HepG2 (cell line): ENCODE results near the gene CLASP1. TPM values are rescaled to one million over a fixed set of nuclear protein-coding genes. Genes with fewer than 3 reads are reported as not detected.

Source experiments
- CREB1 ChIP-seq, 2 experiments: fragments of 450-650 bp in 1 of 2; IDR thresholded peaks; 2 replicates each; pipeline ENCODE4 v1.6.1; 2016 to 2017; ENCODE audit warnings: control low read depth in 1 of 2, mild to moderate bottlenecking in 1 of 2, missing compliant biosample characterization in 1 of 2, missing genetic modification characterization in 1 of 2
- FOXK1 ChIP-seq: sonication (generic); formaldehyde crosslinking; IDR thresholded peaks from 2 replicates; pipeline ENCODE4 v1.4.0; 2020; ENCODE audit warnings: low read depth, missing genetic modification reagents, borderline replicate concordance
- FOXM1 ChIP-seq: sonication (generic); formaldehyde crosslinking; IDR thresholded peaks from 2 replicates; pipeline ENCODE4 v1.5.0; 2020; ENCODE audit warnings: missing genetic modification reagents
- HHEX ChIP-seq: IDR thresholded peaks from 2 replicates; pipeline ENCODE4 v1.6.1; 2016; ENCODE audit warnings: control low read depth
- HOXA3 ChIP-seq: sonication (generic); formaldehyde crosslinking; IDR thresholded peaks from 2 replicates; pipeline ENCODE4 v1.5.0; 2020; ENCODE audit warnings: missing genetic modification reagents
- IKZF4 ChIP-seq: sonication (generic); formaldehyde crosslinking; IDR thresholded peaks from 2 replicates; pipeline ENCODE4 v1.5.1; 2020; ENCODE audit warnings: borderline replicate concordance, mild to moderate bottlenecking, low read depth, missing genetic modification reagents; ENCODE audit errors: not compliant biosample characterization
- KAT7 ChIP-seq: IDR thresholded peaks from 2 replicates; pipeline ENCODE4 v1.6.1; 2018; ENCODE audit warnings: borderline replicate concordance, missing compliant biosample characterization
- MAFF ChIP-seq: IDR thresholded peaks from 2 replicates; pipeline ENCODE4 v1.6.1; 2011; ENCODE audit warnings: low read depth, low read length, improper control_type of control experiment
- MAFG ChIP-seq: sonication (generic); formaldehyde crosslinking; IDR thresholded peaks from 2 replicates; pipeline ENCODE4 v1.5.1; 2020; ENCODE audit warnings: mild to moderate bottlenecking, missing genetic modification reagents
- MIER3 ChIP-seq: IDR thresholded peaks from 2 replicates; pipeline ENCODE4 v1.6.1; 2016; ENCODE audit warnings: missing compliant biosample characterization, borderline replicate concordance
- NFKB2 ChIP-seq: sonication (generic); formaldehyde crosslinking; IDR thresholded peaks from 2 replicates; pipeline ENCODE4 v1.4.0; 2020; ENCODE audit warnings: missing genetic modification reagents, borderline replicate concordance
- PRPF4 ChIP-seq: fragments of 200-400 bp; formaldehyde crosslinking; IDR thresholded peaks from 2 replicates; pipeline ENCODE4 v1.6.1; 2016; ENCODE audit warnings: low read length, low read depth; ENCODE audit not compliant: poor library complexity, severe bottlenecking
- RFX5 ChIP-seq: IDR thresholded peaks from 2 replicates; pipeline ENCODE4 v1.6.1; 2011; ENCODE audit warnings: low read depth, low read length, improper control_type of control experiment
- SP2 ChIP-seq: sonication (generic); formaldehyde crosslinking; IDR thresholded peaks from 2 replicates; pipeline ENCODE4 v1.5.1; 2020; ENCODE audit warnings: mild to moderate bottlenecking, missing genetic modification reagents
- ZBTB8A ChIP-seq: sonication (generic); formaldehyde crosslinking; IDR thresholded peaks from 2 replicates; pipeline ENCODE4 v1.4.0; 2020; ENCODE audit warnings: mild to moderate bottlenecking, low read depth, missing genetic modification reagents, borderline replicate concordance
- ZFP62 ChIP-seq: sonication (generic); formaldehyde crosslinking; IDR thresholded peaks from 2 replicates; pipeline ENCODE4 v1.4.0; 2020; ENCODE audit warnings: missing genetic modification reagents
- ZFY ChIP-seq: sonication (generic); formaldehyde crosslinking; IDR thresholded peaks from 2 replicates; pipeline ENCODE4 v1.4.0; 2020; ENCODE audit warnings: missing genetic modification reagents
- ZNF101 ChIP-seq: sonication (generic); formaldehyde crosslinking; IDR thresholded peaks from 2 replicates; pipeline ENCODE4 v1.4.0; 2020; ENCODE audit warnings: mild to moderate bottlenecking, low read depth, missing genetic modification reagents, borderline replicate concordance
- ZNF225 ChIP-seq: sonication (generic); formaldehyde crosslinking; IDR thresholded peaks from 2 replicates; pipeline ENCODE4 v1.4.0; 2020; ENCODE audit warnings: mild to moderate bottlenecking, missing genetic modification reagents
- ZNF274 ChIP-seq: sonication (generic); formaldehyde crosslinking; IDR thresholded peaks from 2 replicates; pipeline ENCODE4 v1.5.1; 2020; ENCODE audit warnings: mild to moderate bottlenecking, missing genetic modification reagents
- ZNF282 ChIP-seq: fragments of 450-650 bp; IDR thresholded peaks from 2 replicates; pipeline ENCODE4 v1.6.1; 2018; ENCODE audit not compliant: partially characterized antibody
- ZNF468 ChIP-seq: sonication (generic); formaldehyde crosslinking; IDR thresholded peaks from 2 replicates; pipeline ENCODE4 v1.8.0; 2022; ENCODE audit warnings: mild to moderate bottlenecking, moderate library complexity, missing genetic modification reagents
- ZNF557 ChIP-seq: sonication (generic); formaldehyde crosslinking; IDR thresholded peaks from 2 replicates; pipeline ENCODE4 v1.4.0; 2020; ENCODE audit warnings: missing genetic modification reagents
- ZNF777 ChIP-seq: sonication (generic); formaldehyde crosslinking; IDR thresholded peaks from 2 replicates; pipeline ENCODE4 v1.4.0; 2020; ENCODE audit warnings: missing genetic modification reagents
- ZNF83 ChIP-seq: sonication (generic); formaldehyde crosslinking; IDR thresholded peaks from 2 replicates; pipeline ENCODE4 v1.4.0; 2020; ENCODE audit warnings: missing genetic modification reagents, mild to moderate bottlenecking, borderline replicate concordance
- polyA plus RNA-seq, 8 experiments: library from polyadenylated mRNA; depleted of rRNA in 3 of 8; stranded (reverse) in 7 of 8; unstranded in 1 of 8; fragments of >200 nt; fragmentation: Illumina TruSeq in 4 of 8; extraction: Trizol in 4 of 8; gene quantifications; 2 replicates each; pipeline versions ENCODE4 v1.2.1 to v1.2.3, GENCODE V29; 2011 to 2016; ENCODE audit warnings: low read depth in 4 of 8, missing spikeins in 1 of 8, mixed read lengths in 1 of 8; ENCODE audit not compliant: insufficient read depth in 1 of 8
- total RNA-seq, 5 experiments: library from RNA; depleted of rRNA; stranded (reverse); fragments of >200 nt; fragmentation: Illumina TruSeq; extraction: Trizol; gene quantifications; 2 replicates each; pipeline ENCODE4 v1.2.3, GENCODE V29; 2016; ENCODE audit warnings: low read depth in 1 of 5
- TF ChIP-seq, protein P1 (sequence below): sonication (generic); formaldehyde crosslinking; IDR thresholded peaks from 2 replicates; pipeline ENCODE4 v1.4.0; 2020; ENCODE audit warnings: missing genetic modification reagents
- TF ChIP-seq, protein P2 (sequence below): sonication (generic); formaldehyde crosslinking; IDR thresholded peaks from 2 replicates; pipeline ENCODE4 v1.4.0; 2020; ENCODE audit warnings: mild to moderate bottlenecking, missing genetic modification reagents
- TF ChIP-seq, protein P3 (sequence below): IDR thresholded peaks from 2 replicates; pipeline ENCODE4 v1.4.0; 2020; ENCODE audit warnings: mild to moderate bottlenecking, missing genetic modification reagents

The CLASP1 gene
- total and polyA plus RNA-seq, 2 of the 13 experiments (the other 11 are each of a cell fraction or from before 2014, with no cell fraction given): 11.7 to 47.9 TPM

DNA sequence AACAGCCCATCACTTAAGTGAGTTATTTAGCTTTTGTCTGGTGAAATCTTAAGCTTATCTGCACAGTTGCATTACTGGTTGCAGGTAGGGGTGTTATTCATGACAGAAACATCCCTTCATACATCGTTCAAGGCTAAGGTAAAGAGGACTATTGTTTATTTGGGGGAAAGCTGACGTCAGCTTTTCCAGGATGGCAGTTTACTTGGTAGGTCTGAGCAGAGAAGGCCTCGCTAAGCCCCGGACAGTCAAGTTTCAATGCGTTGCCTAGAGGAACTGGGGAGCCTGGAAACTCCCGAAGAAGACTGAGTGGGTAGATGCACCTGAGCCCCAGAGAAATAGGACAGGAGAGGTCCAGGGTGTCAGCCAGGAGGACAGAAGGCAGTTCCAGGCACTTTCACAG is 116.4 kb downstream of the CLASP1 start (continued):
- TF ChIP-seq ZNF274 (CRISPR knock-in tag) (no peak), KAT7 (CRISPR knock-in tag) (no peak), MAFF (peak; percentile 99), ZBTB8A (no peak), ZNF101 (CRISPR knock-in tag) (no peak), MAFG (CRISPR knock-in tag) (0 out of 2 replicates have a peak, but pooled peaks have one; percentile 32), ZFY (CRISPR knock-in tag) (no peak), HOXA3 (CRISPR knock-in tag) (no peak), ZNF282 (no peak), ZNF468 (CRISPR knock-in tag) (no peak), ZFP62 (no peak), PRPF4 (no peak), HHEX (CRISPR knock-in tag) (no peak), ZNF777 (CRISPR knock-in tag) (no peak), CREB1 (IDR thresholded peaks at IDR 0.05) (peak; percentile 79), CREB1 (CRISPR knock-in tag; IDR thresholded peaks at IDR 0.05) (peak; percentile 69), ZNF225 (no peak), ZNF557 (CRISPR knock-in tag) (no peak), FOXM1 (no peak), SP2 (no peak), IKZF4 (no peak), ZNF83 (CRISPR knock-in tag) (no peak), NFKB2 (CRISPR knock-in tag) (no peak), MIER3 (CRISPR knock-in tag) (no peak), RFX5 (peak; percentile 60; the same call in 1 of the 2 replicates), FOXK1 (CRISPR knock-in tag) (0 out of 2 replicates have a peak, but pooled peaks have one; percentile 21)
- TF ChIP-seq, protein P1, sequence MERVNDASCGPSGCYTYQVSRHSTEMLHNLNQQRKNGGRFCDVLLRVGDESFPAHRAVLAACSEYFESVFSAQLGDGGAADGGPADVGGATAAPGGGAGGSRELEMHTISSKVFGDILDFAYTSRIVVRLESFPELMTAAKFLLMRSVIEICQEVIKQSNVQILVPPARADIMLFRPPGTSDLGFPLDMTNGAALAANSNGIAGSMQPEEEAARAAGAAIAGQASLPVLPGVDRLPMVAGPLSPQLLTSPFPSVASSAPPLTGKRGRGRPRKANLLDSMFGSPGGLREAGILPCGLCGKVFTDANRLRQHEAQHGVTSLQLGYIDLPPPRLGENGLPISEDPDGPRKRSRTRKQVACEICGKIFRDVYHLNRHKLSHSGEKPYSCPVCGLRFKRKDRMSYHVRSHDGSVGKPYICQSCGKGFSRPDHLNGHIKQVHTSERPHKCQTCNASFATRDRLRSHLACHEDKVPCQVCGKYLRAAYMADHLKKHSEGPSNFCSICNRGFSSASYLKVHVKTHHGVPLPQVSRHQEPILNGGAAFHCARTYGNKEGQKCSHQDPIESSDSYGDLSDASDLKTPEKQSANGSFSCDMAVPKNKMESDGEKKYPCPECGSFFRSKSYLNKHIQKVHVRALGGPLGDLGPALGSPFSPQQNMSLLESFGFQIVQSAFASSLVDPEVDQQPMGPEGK (CRISPR knock-in tag): no peak
- TF ChIP-seq, protein P2, sequence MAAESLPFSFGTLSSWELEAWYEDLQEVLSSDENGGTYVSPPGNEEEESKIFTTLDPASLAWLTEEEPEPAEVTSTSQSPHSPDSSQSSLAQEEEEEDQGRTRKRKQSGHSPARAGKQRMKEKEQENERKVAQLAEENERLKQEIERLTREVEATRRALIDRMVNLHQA (CRISPR knock-in tag): no peak
- TF ChIP-seq, protein P3, sequence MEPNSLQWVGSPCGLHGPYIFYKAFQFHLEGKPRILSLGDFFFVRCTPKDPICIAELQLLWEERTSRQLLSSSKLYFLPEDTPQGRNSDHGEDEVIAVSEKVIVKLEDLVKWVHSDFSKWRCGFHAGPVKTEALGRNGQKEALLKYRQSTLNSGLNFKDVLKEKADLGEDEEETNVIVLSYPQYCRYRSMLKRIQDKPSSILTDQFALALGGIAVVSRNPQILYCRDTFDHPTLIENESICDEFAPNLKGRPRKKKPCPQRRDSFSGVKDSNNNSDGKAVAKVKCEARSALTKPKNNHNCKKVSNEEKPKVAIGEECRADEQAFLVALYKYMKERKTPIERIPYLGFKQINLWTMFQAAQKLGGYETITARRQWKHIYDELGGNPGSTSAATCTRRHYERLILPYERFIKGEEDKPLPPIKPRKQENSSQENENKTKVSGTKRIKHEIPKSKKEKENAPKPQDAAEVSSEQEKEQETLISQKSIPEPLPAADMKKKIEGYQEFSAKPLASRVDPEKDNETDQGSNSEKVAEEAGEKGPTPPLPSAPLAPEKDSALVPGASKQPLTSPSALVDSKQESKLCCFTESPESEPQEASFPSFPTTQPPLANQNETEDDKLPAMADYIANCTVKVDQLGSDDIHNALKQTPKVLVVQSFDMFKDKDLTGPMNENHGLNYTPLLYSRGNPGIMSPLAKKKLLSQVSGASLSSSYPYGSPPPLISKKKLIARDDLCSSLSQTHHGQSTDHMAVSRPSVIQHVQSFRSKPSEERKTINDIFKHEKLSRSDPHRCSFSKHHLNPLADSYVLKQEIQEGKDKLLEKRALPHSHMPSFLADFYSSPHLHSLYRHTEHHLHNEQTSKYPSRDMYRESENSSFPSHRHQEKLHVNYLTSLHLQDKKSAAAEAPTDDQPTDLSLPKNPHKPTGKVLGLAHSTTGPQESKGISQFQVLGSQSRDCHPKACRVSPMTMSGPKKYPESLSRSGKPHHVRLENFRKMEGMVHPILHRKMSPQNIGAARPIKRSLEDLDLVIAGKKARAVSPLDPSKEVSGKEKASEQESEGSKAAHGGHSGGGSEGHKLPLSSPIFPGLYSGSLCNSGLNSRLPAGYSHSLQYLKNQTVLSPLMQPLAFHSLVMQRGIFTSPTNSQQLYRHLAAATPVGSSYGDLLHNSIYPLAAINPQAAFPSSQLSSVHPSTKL: peak; percentile 55; the same call in 1 of the 2 replicates
